GM12878 (cell line): Measurements from ENCODE around the gene CCDC187. TPM values are rescaled to one million over a fixed set of nuclear protein-coding genes. Genes with fewer than 3 reads are reported as not detected.

Experiments used
- ATAC-seq: fragments of 200-7000 bp; cut with Tn5 transposase; 3 replicates; pipeline ENCODE4 v1.9.1; 2020; ENCODE audit warnings: mild to moderate bottlenecking, moderate library complexity
- BruUV-seq: library from RNA; stranded (reverse); fragments of 400-500 nt; replicated peaks from 2 replicates; lab custom pipeline; 2021; lab: Mats Ljungman, UMichigan
- CTCF ChIA-PET: fragments of 300-600 bp; sonication (Branson Sonifier 250); formaldehyde crosslinking; extraction: SDS; loops from one replicate; lab custom pipeline; 2021; ENCODE audit warnings: inconsistent platforms; lab: Yijun Ruan, JAX
- POLR2A ChIA-PET: fragments of 350-600 bp; formaldehyde crosslinking; extraction: SDS; loops from one replicate; lab custom pipeline; 2021; ENCODE audit warnings: inconsistent platforms; lab: Charles Lee
- RAD21 ChIA-PET: fragments of 300-600 bp; sonication (Branson Sonifier 250); formaldehyde crosslinking; loops from one replicate; lab custom pipeline; 2023; ENCODE audit warnings: antibody characterized with exemption; ENCODE audit not compliant: unreplicated experiment; lab: Charles Lee
- SMC1A ChIA-PET: fragments of 300-600 bp; sonication (Branson Sonifier 250); formaldehyde crosslinking; loops from one replicate; lab custom pipeline; 2023; ENCODE audit not compliant: unreplicated experiment, uncharacterized antibody; lab: Charles Lee
- DNase-seq: peaks from one replicate; pipeline ENCODE4 v3.0.0-alpha.2; 2011; ENCODE audit warnings: low read depth, low spot score
- FAIRE-seq: peaks from 3 replicates; lab custom pipeline; 2011; peaks lifted over from hg19 to GRCh38; lab: Jason Lieb, UNC
- H2AFZ ChIP-seq: 2 replicates; pipeline ENCODE4 v1.6.0; 2011; ENCODE audit warnings: low read depth, low read length, control low read depth; ENCODE audit not compliant: control insufficient read depth
- H3K27ac ChIP-seq: 2 replicates; pipeline ENCODE4 v1.5.1; 2011; ENCODE audit warnings: control low read depth; ENCODE audit not compliant: control insufficient read depth, insufficient read depth
- H3K27me3 ChIP-seq, 2 experiments: replicated peaks in 1 of 2; 2 replicates each; pipeline versions ENCODE4 v1.6.0 to v1.6.1; 2011; ENCODE audit warnings: low read length in 1 of 2; ENCODE audit not compliant: control insufficient read depth in 2 of 2, insufficient read depth in 2 of 2
- H3K36me3 ChIP-seq, 2 experiments: 2 replicates each; pipeline ENCODE4 v1.5.1; 2011; ENCODE audit warnings: low read length in 1 of 2; ENCODE audit not compliant: control insufficient read depth in 2 of 2, insufficient read depth in 2 of 2
- H3K4me1 ChIP-seq: 2 replicates; pipeline ENCODE4 v1.6.1; 2011; ENCODE audit warnings: mild to moderate bottlenecking, low read length, moderate library complexity, mixed read lengths; ENCODE audit not compliant: control insufficient read depth, insufficient read depth
- H3K4me2 ChIP-seq: 2 replicates; pipeline ENCODE4 v1.6.0; 2011; ENCODE audit warnings: control low read depth; ENCODE audit not compliant: control insufficient read depth, insufficient read depth
- H3K4me3 ChIP-seq: fragments of 200-600 bp; sonication (generic); 2 replicates; pipeline ENCODE4 v1.5.1; 2016
- H3K79me2 ChIP-seq: 2 replicates; pipeline ENCODE4 v1.6.0; 2011; ENCODE audit warnings: low read length; ENCODE audit not compliant: control insufficient read depth, insufficient read depth
- H3K9ac ChIP-seq: 2 replicates; pipeline ENCODE4 v1.8.0; 2011; ENCODE audit warnings: low read length, control low read depth, mixed read lengths; ENCODE audit not compliant: control insufficient read depth, insufficient read depth
- H3K9me3 ChIP-seq: replicated peaks from 3 replicates; pipeline ENCODE4 v1.5.1; 2011; ENCODE audit warnings: mild to moderate bottlenecking, low read length; ENCODE audit not compliant: control insufficient read depth, insufficient read depth
- H4K20me1 ChIP-seq: 2 replicates; pipeline ENCODE4 v1.6.0; 2011; ENCODE audit not compliant: control insufficient read depth, insufficient read depth
- CHD4 ChIP-seq: fragments of 200-600 bp; sonication (generic); IDR thresholded peaks from 2 replicates; pipeline ENCODE4 v1.6.1; 2016; ENCODE audit warnings: mild to moderate bottlenecking
- RAD21 ChIP-seq: IDR thresholded peaks from 2 replicates; pipeline ENCODE4 v1.6.1; 2011; ENCODE audit warnings: mild to moderate bottlenecking, low read depth, low read length, moderate library complexity; ENCODE audit not compliant: insufficient read depth
- RBBP5 ChIP-seq: fragments of 200-600 bp; sonication (generic); conservative IDR thresholded peaks from 2 replicates; pipeline ENCODE4 v1.6.1; 2016
- SIX5 ChIP-seq: IDR thresholded peaks from 2 replicates; pipeline ENCODE4 v1.6.1; 2011; ENCODE audit warnings: mild to moderate bottlenecking, low read depth, low read length, moderate library complexity; ENCODE audit not compliant: severe bottlenecking
- STAT1 ChIP-seq: fragments of 450-650 bp; conservative IDR thresholded peaks from 2 replicates; pipeline ENCODE4 v1.6.1; 2014; ENCODE audit warnings: antibody characterized with exemption, mild to moderate bottlenecking
- TARDBP ChIP-seq: IDR thresholded peaks from 2 replicates; pipeline ENCODE4 v1.6.1; 2016; ENCODE audit warnings: borderline replicate concordance
- ZNF274 ChIP-seq: IDR thresholded peaks from one replicate; pipeline ENCODE4 v1.8.0; 2011; ENCODE audit not compliant: insufficient read length, insufficient read depth
- ZNF384 ChIP-seq: IDR thresholded peaks from 2 replicates; pipeline ENCODE4 v1.6.1; 2012; ENCODE audit warnings: low read depth, mild to moderate bottlenecking, low read length, improper control_type of control experiment, borderline replicate concordance
- ZNF687 ChIP-seq: fragments of 450-650 bp; IDR thresholded peaks from 2 replicates; pipeline ENCODE4 v1.6.1; 2017; ENCODE audit warnings: mild to moderate bottlenecking, moderate library complexity
- WGBS: methylation state at CpG from one replicate; pipeline ENCODE4 v1.1.6; 2016; ENCODE audit warnings: low lambda C conversion rate; ENCODE audit not compliant: insufficient replicate concordance, insufficient coverage; ENCODE audit errors: missing lambda C conversion rate; 5-methylcytosine and 5-hydroxymethylcytosine counted together
- in situ Hi-C: fragments of 300-500 bp; cut with MboI; formaldehyde crosslinking; loops from 9 replicates; pipeline ENCODE4 v1.14.3; 2018; ENCODE audit warnings: mixed read lengths
- intact Hi-C: fragments of 100-400 bp; cut with micrococcal nuclease; formaldehyde crosslinking; loops from one replicate; pipeline ENCODE4 v1.14.2; 2022; ENCODE audit not compliant: unreplicated experiment
- polyA plus RNA-seq, 11 experiments: library from polyadenylated mRNA; depleted of rRNA in 4 of 11; unstranded in 6 of 11; stranded (reverse) in 5 of 11; fragments of >200 nt; fragmentation: Nextera tagmentation in 4 of 11; fragmentation: Illumina TruSeq in 1 of 11; extraction: Ambion mirVana in 4 of 11; extraction: Trizol in 1 of 11; gene quantifications; 1 replicate in 1 of 11; 2 replicates in 10 of 11; pipeline versions ENCODE4 v1.2.1 to v1.2.3, GENCODE V29; 2011 to 2016; ENCODE audit warnings: inconsistent platforms in 2 of 11, missing spikeins in 2 of 11, low read depth in 1 of 11
- total RNA-seq, 4 experiments: library from RNA; depleted of rRNA in 3 of 4; stranded (reverse); fragments of >200 nt in 3 of 4; fragmentation: Illumina TruSeq in 1 of 4; extraction: Trizol in 1 of 4; gene quantifications; 2 replicates each; pipeline versions ENCODE4 v1.2.1 to v1.2.3, GENCODE V29; 2013 to 2021
- TF ChIP-seq, protein P1 (sequence below): fragments of 450-650 bp; IDR thresholded peaks from 2 replicates; pipeline ENCODE4 v1.6.1; 2014; ENCODE audit warnings: mild to moderate bottlenecking
- TF ChIP-seq, protein P2 (sequence below), 3 experiments: IDR thresholded peaks in 2 of 3; conservative IDR thresholded peaks in 1 of 3; 2 replicates each; pipeline ENCODE4 v1.5.1; 2011; ENCODE audit warnings: low read depth in 3 of 3, low read length in 3 of 3, mild to moderate bottlenecking in 3 of 3, control low read depth in 2 of 3, moderate library complexity in 2 of 3, inconsistent platforms in 1 of 3, mixed read lengths in 1 of 3; ENCODE audit not compliant: control insufficient read depth in 2 of 3, insufficient read depth in 1 of 3; ENCODE audit errors: extremely low read depth in 1 of 3

The CCDC187 gene
- total and polyA plus RNA-seq, 10 of the 15 experiments (the other 5 are each of a cell fraction or from before 2014, with no cell fraction given): 0.04 to 0.23 (median 0.04) TPM; not detected in 7

- 98% methylated on average over 36 of the region's 38 CpGs for WGBS
- no peaks in the 10 kb centered on the region for H4K20me1 ChIP-seq
- H3K4me1 ChIP-seq: peaks cover 19% of the 10 kb centered on the region
- no peak overlapping the region for H3K9ac ChIP-seq
- intact Hi-C loops: no loop called here
- FAIRE-seq: no peak
- DNase-seq: no peak
- ATAC-seq: no peak
- no peak overlapping the region for H2AFZ ChIP-seq
- H3K4me2 ChIP-seq: no peak overlapping the region
- ChIA-PET SMC1A (no interaction called here), RAD21 (no interaction called here)
- H3K27ac ChIP-seq: no peak overlapping the region
- no peak overlapping the region for H3K4me3 ChIP-seq
- TF ChIP-seq ZNF687 (no peak), RAD21 (no peak), CHD4 (no peak), RBBP5 (no peak), ZNF274 (no peak), TARDBP (no peak), SIX5 (no peak), ZNF384 (no peak), STAT1 (no peak)
- TF ChIP-seq, protein P1, sequence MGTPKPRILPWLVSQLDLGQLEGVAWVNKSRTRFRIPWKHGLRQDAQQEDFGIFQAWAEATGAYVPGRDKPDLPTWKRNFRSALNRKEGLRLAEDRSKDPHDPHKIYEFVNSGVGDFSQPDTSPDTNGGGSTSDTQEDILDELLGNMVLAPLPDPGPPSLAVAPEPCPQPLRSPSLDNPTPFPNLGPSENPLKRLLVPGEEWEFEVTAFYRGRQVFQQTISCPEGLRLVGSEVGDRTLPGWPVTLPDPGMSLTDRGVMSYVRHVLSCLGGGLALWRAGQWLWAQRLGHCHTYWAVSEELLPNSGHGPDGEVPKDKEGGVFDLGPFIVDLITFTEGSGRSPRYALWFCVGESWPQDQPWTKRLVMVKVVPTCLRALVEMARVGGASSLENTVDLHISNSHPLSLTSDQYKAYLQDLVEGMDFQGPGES: no peak
- TF ChIP-seq, protein P2, sequence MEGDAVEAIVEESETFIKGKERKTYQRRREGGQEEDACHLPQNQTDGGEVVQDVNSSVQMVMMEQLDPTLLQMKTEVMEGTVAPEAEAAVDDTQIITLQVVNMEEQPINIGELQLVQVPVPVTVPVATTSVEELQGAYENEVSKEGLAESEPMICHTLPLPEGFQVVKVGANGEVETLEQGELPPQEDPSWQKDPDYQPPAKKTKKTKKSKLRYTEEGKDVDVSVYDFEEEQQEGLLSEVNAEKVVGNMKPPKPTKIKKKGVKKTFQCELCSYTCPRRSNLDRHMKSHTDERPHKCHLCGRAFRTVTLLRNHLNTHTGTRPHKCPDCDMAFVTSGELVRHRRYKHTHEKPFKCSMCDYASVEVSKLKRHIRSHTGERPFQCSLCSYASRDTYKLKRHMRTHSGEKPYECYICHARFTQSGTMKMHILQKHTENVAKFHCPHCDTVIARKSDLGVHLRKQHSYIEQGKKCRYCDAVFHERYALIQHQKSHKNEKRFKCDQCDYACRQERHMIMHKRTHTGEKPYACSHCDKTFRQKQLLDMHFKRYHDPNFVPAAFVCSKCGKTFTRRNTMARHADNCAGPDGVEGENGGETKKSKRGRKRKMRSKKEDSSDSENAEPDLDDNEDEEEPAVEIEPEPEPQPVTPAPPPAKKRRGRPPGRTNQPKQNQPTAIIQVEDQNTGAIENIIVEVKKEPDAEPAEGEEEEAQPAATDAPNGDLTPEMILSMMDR (IDR thresholded peaks at IDR 0.05 in 2 of 3, conservative IDR thresholded peaks at IDR 0.05 in 1 of 3; ENCODE audit: control insufficient read depth in 2 of 3, extremely low read depth in 1 of 3, insufficient read depth in 1 of 3, low read depth in 3 of 3, low read length in 3 of 3): no peak
- TF ChIP-seq, all 136 proteins: peak for 0
- Histone ChIP-seq H3K27me3 (no peaks in the 10 kb centered on the region), H3K79me2 (peaks cover 10% of the 10 kb centered on the region), H3K9me3 (no peaks in the 10 kb centered on the region), H3K36me3 (peaks cover 16 to 41% of the 10 kb centered on the region in 2 experiments)
- in situ Hi-C loops: no loop called here
- POLR2A ChIA-PET: no interaction called here
- CTCF ChIA-PET: no interaction called here
- no TSS peak for BruUV-seq
Observed at GRCh38 chr9:136222166-136222905, 81.6 kb downstream of the CCDC187 start.
